Heart left ventricle (tissue), 16 donors: ENCODE measurements around the gene LRRC15. TPM values are rescaled to one million over a fixed set of nuclear protein-coding genes. Genes with fewer than 3 reads are reported as not detected.

ENCODE experiments used
- ATAC-seq, 4 donors: fragments of 200-7000 bp; cut with Tn5 transposase; one replicate each; pipeline ENCODE4 v1.9.1; 2020 to 2022; ENCODE audit warnings: moderate library complexity in 4 of 4, mild to moderate bottlenecking in 3 of 4, moderate number of reproducible peaks in 1 of 4
- DNase-seq, 5 donors: peaks; one replicate each; pipeline ENCODE4 v3.0.0-alpha.2; 2020
- H3K27ac ChIP-seq, 12 donors: fragments of 200-600 bp; sonication (generic) in 4 of 12; one replicate each; pipeline versions ENCODE4 v1.5.0 to v1.8.0; 2016 to 2022; ENCODE audit warnings: mild to moderate bottlenecking in 2 of 12
- H3K27me3 ChIP-seq, 9 donors: fragments of 200-600 bp; sonication (generic) in 2 of 9; one replicate each; pipeline versions ENCODE4 v1.5.1 to v1.8.0; 2016 to 2022; ENCODE audit warnings: mild to moderate bottlenecking in 3 of 9
- H3K36me3 ChIP-seq, 9 donors: fragments of 200-600 bp; sonication (generic) in 2 of 9; one replicate each; pipeline versions ENCODE4 v1.5.0 to v1.8.0; 2018 to 2022; ENCODE audit warnings: mild to moderate bottlenecking in 2 of 9
- H3K4me1 ChIP-seq, 12 donors: fragments of 200-600 bp; sonication (generic) in 4 of 12; one replicate each; pipeline versions ENCODE4 v1.5.0 to v1.8.0; 2016 to 2022; ENCODE audit warnings: mild to moderate bottlenecking in 3 of 12
- H3K4me3 ChIP-seq, 12 donors: fragments of 200-600 bp; sonication (generic) in 4 of 12; one replicate each; pipeline versions ENCODE4 v1.5.0 to v1.8.0; 2017 to 2022; ENCODE audit warnings: mild to moderate bottlenecking in 9 of 12, moderate library complexity in 4 of 12
- H3K9me3 ChIP-seq, 12 donors: fragments of 200-600 bp; sonication (generic) in 4 of 12; one replicate each; pipeline versions ENCODE4 v1.5.0 to v1.8.0; 2016 to 2022; ENCODE audit warnings: mild to moderate bottlenecking in 1 of 12
- CTCF ChIP-seq, 12 donors: fragments of 200-600 bp; sonication (generic) in 4 of 12; IDR thresholded peaks; one replicate each; pipeline versions ENCODE4 v1.5.0 to v1.8.0; 2018 to 2022; ENCODE audit warnings: antibody characterized with exemption in 12 of 12, mild to moderate bottlenecking in 5 of 12
- POLR2A ChIP-seq, 2 donors: fragments of 450-650 bp; IDR thresholded peaks; one replicate each; pipeline ENCODE4 v1.6.1; 2017; ENCODE audit warnings: antibody characterized with exemption in 2 of 2, mild to moderate bottlenecking in 2 of 2, moderate library complexity in 2 of 2
- WGBS, 4 donors: extraction: QIAGEN DNeasy Blood & Tissue Kit in 2 of 4; methylation state at CpG; one replicate each; pipeline versions ENCODE4 v1.1.5 to v1.1.7; 2013 to 2018; 5-methylcytosine and 5-hydroxymethylcytosine counted together
- intact Hi-C, 10 donors: fragments of 100-400 bp; cut with DNase I; formaldehyde crosslinking; loops; one replicate each; pipeline versions ENCODE4 v1.11.1 to v1.14.2; 2022
- polyA plus RNA-seq, 2 donors: library from polyadenylated mRNA; stranded (reverse); fragments of 200-250 nt; gene quantifications; one replicate each; pipeline ENCODE4 v1.2.3, GENCODE V29; 2013
- total RNA-seq, 9 donors: library from RNA; depleted of rRNA in 2 of 9; stranded (reverse); fragments of >200 nt in 2 of 9; fragmentation: NEBNext Ultra II Directional in 3 of 9; extraction: Animal tissue kit (Norgen Biotek cat#: 25700) in 3 of 9; gene quantifications; one replicate each; pipeline versions ENCODE4 v1.1.0 to v1.2.4, GENCODE V29; 2016 to 2023
- donor health status: ischemic (EF 13 %, LVEDD 7.1; RV severe dilation, severe dysfunction).
- donor health status: healthy with polysubstance abuse.
- donor health status: DM: no; HTN: yes; CAD: no.
- donor health status: DM: no; HTN: no; CAD: no.
- donor health status: ischemic (EF 25% LVEDD 6.9; RV normal size, moderate dysfunction).
- donor health status: ischemic (EF 25% LVEDD 5.7; RV mildly dilated, moderate dysfunction).
- donor health status: healthy.
- donor health status: DM: yes; HTN: yes; CAD: no.
- donor health status: ischemic (EF 35%, LVEDD 5.7; RV mildly dilated, moderate dysfunction).
- donor health status: nonischemic (EF 11% LVEDD 7.7; RV severe dilation, severe dysfunction).
- donor health status: DM: yes; HTN: yes; CAD: no.
- donor health status: PGD.
- donor health status: ischemic (EF 29% LVEDD 5.4; RV normal size, mild dysfunction).
- donor health status: nonischemic (EF 23%, LVEDD 6.1; RV moderate dilation, normal function).

LRRC15 gene
- total and polyA plus RNA-seq, 11 donors, result 0.04 to 1.9 (median 0.12) TPM; not detected in 1

DNA sequence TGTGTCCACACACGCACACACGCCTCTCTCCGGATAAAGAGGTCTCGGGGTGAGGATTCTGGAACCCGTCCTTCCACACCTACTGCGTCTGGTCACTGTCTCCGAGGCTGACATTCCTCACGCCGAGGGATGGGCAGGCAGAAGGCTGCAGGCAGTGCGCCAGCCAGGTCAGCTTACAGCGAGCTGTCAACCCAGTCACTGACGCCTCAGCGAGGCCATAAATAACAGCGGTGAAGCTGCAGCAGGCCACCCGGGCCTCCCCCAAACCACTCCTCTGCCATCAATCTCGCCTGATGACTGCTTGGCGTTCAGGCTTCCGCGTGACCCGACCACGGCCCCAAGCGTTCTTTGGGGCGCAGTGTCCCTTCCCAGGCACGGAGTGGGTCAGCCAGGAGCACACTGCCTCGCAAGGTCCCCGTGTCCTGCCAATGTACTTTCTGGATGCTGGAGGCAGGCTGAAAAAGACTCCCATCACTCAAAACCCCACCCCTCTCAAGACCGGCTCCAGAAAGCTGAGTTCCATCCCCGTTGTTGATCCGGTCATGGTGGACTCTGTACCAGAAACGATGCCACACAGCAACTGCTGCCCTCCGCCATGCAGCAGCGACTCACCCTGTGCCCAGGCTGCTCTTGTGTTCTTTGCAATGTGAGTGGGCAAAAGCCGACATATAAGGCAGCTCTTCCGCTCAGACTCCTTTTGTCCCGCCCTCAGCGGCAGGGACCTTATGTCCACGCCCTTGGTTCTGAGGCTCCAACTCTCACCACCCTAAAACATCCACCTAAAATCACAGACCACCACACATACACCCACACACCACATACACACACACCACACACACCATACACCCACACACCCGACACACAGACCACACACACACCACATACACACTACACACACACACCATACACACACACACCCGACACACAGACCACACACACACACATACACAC is 45.5 kb downstream of the LRRC15 start:
- ATAC-seq (peak; percentile 88 to 95 (median 92)), DNase-seq (peak; percentile 88 to 95 (median 91))
- no peaks in the 10 kb centered on the region for H3K36me3 ChIP-seq
- peak overlapping the region; percentile 4 to 96 (median 84) for H3K27ac ChIP-seq
- peak overlapping the region in 10 of 12 donors; percentile 23 to 53 (median 42) for H3K4me3 ChIP-seq
- H3K4me1 ChIP-seq, result peaks cover 0 to 11% (median 3%) of the 10 kb centered on the region in 12 donors
- peaks cover 0 to 6% (median 0%) of the 10 kb centered on the region in 12 donors for H3K9me3 ChIP-seq
- H3K27me3 ChIP-seq, result peaks cover 0 to 23% (median 6%) of the 10 kb centered on the region in 9 donors
- TF ChIP-seq POLR2A (IDR thresholded peaks at IDR 0.05) (no peak), CTCF (IDR thresholded peaks at IDR 0.05) (no peak)
- 15 to 24% (median 20%) methylated on average over 36 to 39 of the region's 39 CpGs for WGBS, 4 donors
- intact Hi-C loops, result loop anchor here in 1 of 10 donors (2.0 kb wide), 1 partner anchor 181 kb away; no protein-coding TSS in a partner anchor

DNA sequence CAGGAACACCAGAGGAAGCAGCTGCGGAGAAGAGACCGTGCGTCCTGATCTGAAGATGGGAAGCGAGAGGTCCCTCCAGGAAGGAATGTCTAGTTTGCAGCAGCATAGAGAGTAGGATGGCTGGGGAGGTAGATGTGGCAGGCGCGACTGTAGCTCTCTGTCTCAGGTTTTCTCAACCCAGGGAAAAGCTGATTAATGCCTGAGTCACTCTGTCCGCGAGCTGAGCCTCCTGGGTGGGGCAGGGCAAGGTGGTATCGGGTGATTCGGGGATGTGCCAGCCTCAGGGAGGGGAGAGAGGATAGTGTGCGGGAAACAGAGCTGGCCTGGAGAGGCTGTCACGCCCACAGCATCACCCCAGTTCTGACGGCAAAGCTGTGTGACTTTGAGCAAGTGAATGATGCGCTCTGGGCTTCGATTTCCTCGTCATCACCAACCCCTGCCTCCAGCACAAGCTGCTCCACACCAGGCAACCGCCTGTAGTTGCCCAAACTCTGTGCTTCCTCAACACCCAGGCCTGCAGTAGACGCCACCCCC is 46.8 kb downstream of the LRRC15 start:
- H3K9me3 ChIP-seq, result peaks cover 0 to 12% (median under 1%) of the 10 kb centered on the region in 12 donors
- peak overlapping the region in 2 of 12 donors; percentile 3 to 82 for H3K27ac ChIP-seq
- H3K27me3 ChIP-seq, result peaks cover 0 to 30% (median 6%) of the 10 kb centered on the region in 9 donors
- peaks cover 0 to 11% (median 3%) of the 10 kb centered on the region in 12 donors for H3K4me1 ChIP-seq
- intact Hi-C loops, result loop anchor here in 1 of 10 donors (2.0 kb wide), 1 partner anchor 180 kb away; no protein-coding TSS in a partner anchor
- no peak for ATAC-seq
- WGBS, 4 donors, result 71 to 78% (median 73%) methylated on average over 18 of the region's 18 CpGs
- TF ChIP-seq CTCF (IDR thresholded peaks at IDR 0.05) (no peak), POLR2A (IDR thresholded peaks at IDR 0.05) (no peak)
- H3K4me3 ChIP-seq, result no peak overlapping the region
- H3K36me3 ChIP-seq, result no peaks in the 10 kb centered on the region
- no peak for DNase-seq

DNA sequence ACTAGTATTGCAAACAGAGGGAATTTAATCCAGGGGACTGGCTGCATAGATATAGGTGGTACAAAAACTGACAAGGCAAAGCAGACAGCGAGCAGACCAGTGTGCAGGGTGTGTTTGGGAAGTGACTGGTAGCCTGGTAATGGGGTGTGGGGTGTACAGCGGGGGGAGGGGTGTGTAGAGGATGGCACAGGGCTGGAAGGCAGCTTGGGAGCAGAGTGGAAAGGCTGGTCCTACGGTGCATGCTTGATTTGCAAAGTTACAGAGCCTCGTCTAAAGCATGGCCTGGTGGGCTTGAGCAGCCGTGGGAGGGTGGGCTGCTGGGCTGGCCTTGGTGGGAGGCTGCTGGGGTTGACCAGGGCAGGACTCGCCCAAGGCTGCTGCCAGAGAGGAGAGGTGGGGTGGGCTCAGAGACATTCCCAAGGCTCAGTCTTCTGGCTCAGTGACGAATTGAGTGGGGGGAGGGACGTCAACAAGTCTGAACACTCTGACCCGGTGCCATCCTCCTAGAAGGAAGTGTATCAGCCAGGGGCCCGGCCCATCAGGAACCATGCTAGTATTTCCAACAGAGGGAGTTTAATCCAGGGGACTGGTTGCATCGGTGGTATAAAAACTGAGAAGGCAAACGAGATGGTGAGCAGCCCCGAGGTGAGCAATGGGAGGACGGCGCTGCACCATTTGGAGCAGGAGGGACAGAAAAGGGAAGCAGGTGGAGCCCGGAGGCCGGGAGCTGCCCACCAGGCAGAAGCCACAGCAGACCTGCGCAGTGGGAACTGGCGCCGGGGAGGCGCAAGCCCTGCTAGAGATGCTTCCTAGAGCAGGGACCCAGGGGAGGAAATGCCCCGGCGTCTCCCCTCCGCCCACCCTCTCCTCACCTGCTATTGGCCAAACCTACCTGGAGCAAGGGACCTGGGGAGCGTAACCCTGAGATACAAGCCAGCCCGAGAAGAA is 47.6 kb downstream of the LRRC15 start:
- peak overlapping the region in 1 of 12 donors; percentile 3 for H3K27ac ChIP-seq
- peaks cover 0 to 12% (median under 1%) of the 10 kb centered on the region in 12 donors for H3K9me3 ChIP-seq
- intact Hi-C loops, result loop anchor here in 1 of 10 donors (2.0 kb wide), 1 partner anchor 179 kb away; no protein-coding TSS in a partner anchor
- peaks cover 0 to 38% (median 7%) of the 10 kb centered on the region in 9 donors for H3K27me3 ChIP-seq
- DNase-seq, result no peak
- no peaks in the 10 kb centered on the region for H3K36me3 ChIP-seq
- no peak overlapping the region for H3K4me3 ChIP-seq
- peaks cover 0 to 11% (median 3%) of the 10 kb centered on the region in 12 donors for H3K4me1 ChIP-seq
- 69 to 78% (median 74%) methylated on average over 26 of the region's 26 CpGs for WGBS, 4 donors
- TF ChIP-seq CTCF (IDR thresholded peaks at IDR 0.05) (no peak), POLR2A (IDR thresholded peaks at IDR 0.05) (no peak)
- no peak for ATAC-seq
